ENCODE data around the gene INPP5E. TPM values are rescaled to one million over a fixed set of nuclear protein-coding genes. Genes with fewer than 3 reads are reported as not detected.

The INPP5E gene
- total RNA-seq, 1 donor from 2014 or later = 23.6 TPM

DNA sequence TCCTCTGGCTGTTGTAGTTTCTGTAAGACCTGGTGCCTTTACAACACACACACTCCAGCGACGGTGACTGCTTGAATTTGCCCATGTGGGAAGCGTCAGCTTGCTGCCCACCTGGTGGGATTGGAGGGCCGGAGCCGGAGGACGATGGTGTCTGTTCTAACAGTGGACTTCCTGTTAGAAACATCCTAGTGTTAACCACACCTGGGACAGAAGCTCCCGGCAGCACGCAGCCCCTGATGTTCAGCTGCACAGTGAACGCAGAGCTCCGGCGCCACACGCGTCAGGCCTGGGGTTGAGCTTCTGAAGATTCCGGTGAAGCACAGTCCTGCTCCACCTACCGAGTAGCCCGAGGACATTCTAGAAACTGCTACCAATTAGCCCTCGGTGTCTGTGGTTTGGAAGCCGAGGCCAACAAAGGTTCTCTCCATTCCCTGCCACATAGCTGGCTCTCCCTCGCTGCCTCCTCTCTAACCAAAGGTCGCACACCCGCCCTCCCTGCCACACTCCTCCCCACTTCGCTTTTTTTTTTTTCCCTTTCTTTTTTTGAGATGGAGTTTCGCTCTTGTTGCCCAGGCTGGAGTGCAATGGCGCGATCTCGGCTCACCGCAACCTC lies 14.8 kb downstream of the INPP5E start:
- Mint-ChIP-seq H3K27ac (ENCODE audit: unreplicated experiment) (no peak overlapping the region), H3K9me3 (ENCODE audit: unreplicated experiment) (no peaks in the 10 kb centered on the region), H3K4me3 (ENCODE audit: unreplicated experiment) (no peak overlapping the region), H3K27me3 (ENCODE audit: unreplicated experiment) (peaks cover 6% of the 10 kb centered on the region), H3K36me3 (ENCODE audit: low read depth, unreplicated experiment) (peaks cover 17% of the 10 kb centered on the region), H3K4me1 (ENCODE audit: unreplicated experiment) (no peaks in the 10 kb centered on the region)
- TF ChIP-seq CTCF (IDR thresholded peaks at IDR 0.05; ENCODE audit: unreplicated experiment) = no peak
- no peak for DNase-seq (ENCODE audit: low spot score)

DNA sequence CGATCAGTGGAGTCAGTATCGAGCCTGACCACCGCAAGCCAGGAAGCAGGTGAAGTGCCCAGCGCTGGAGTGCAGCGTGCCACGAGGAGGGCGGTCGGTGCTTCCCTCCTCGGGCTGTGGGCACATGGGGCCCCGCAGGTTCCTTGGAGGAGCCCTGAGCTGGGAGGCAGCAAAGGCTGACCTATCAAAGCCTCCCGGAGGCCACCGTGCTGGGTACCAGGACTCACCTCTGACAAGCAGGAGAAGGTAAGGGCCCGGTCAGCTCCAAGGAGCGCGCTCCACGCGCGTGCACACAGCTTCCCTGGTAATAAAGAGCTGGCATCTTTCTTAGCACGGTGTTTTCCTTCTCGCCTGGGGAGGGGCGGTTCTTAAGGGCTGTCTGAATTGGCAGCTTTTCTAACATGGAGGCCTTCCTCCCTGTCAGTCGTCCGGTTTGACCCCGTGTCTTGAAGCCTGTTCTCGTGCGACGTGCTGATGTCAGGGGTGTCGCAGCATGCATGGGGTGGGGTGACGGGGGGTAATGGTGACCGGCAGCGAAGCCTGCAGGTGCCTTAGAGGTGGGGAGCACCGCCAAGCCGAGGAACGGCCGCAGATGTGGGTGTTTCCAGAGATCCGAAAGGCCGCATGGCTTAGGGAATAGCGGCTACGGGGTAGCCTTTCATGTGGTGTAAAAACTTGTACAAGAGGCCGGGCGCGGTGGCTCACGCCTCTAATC lies 16.1 kb downstream of the INPP5E start:
- Mint-ChIP-seq H3K27me3 (ENCODE audit: unreplicated experiment) (peaks cover 3% of the 10 kb centered on the region), H3K4me1 (ENCODE audit: unreplicated experiment) (no peaks in the 10 kb centered on the region), H3K9me3 (ENCODE audit: unreplicated experiment) (no peaks in the 10 kb centered on the region), H3K36me3 (ENCODE audit: low read depth, unreplicated experiment) (peaks cover 18% of the 10 kb centered on the region), H3K4me3 (ENCODE audit: unreplicated experiment) (no peak overlapping the region), H3K27ac (ENCODE audit: unreplicated experiment) (no peak overlapping the region)
- no peak for TF ChIP-seq CTCF (IDR thresholded peaks at IDR 0.05; ENCODE audit: unreplicated experiment)
- DNase-seq (ENCODE audit: low spot score) = no peak

- H3K4me1 Mint-ChIP-seq (ENCODE audit: unreplicated experiment) = no peaks in the 10 kb centered on the region
- peaks cover 2% of the 10 kb centered on the region for H3K27me3 Mint-ChIP-seq (ENCODE audit: unreplicated experiment)
- no peak overlapping the region for H3K27ac Mint-ChIP-seq (ENCODE audit: unreplicated experiment)
- no peak for TF ChIP-seq CTCF (IDR thresholded peaks at IDR 0.05; ENCODE audit: unreplicated experiment)
- H3K36me3 Mint-ChIP-seq (ENCODE audit: low read depth, unreplicated experiment) = peaks cover 19% of the 10 kb centered on the region
- no peak for DNase-seq (ENCODE audit: low spot score)
- H3K9me3 Mint-ChIP-seq (ENCODE audit: unreplicated experiment) = no peaks in the 10 kb centered on the region
- H3K4me3 Mint-ChIP-seq (ENCODE audit: unreplicated experiment) = peak overlapping the region; percentile 83
Measured at GRCh38 chr9:136422876-136423275, 16.8 kb downstream of the INPP5E start.

- H3K27me3 Mint-ChIP-seq (ENCODE audit: unreplicated experiment) = peaks cover under 1% of the 10 kb centered on the region
- no peak overlapping the region for H3K27ac Mint-ChIP-seq (ENCODE audit: unreplicated experiment)
- H3K4me3 Mint-ChIP-seq (ENCODE audit: unreplicated experiment) = no peak overlapping the region
- H3K36me3 Mint-ChIP-seq (ENCODE audit: low read depth, unreplicated experiment) = peaks cover 22% of the 10 kb centered on the region
- TF ChIP-seq CTCF (IDR thresholded peaks at IDR 0.05; ENCODE audit: unreplicated experiment) = no peak
- DNase-seq (ENCODE audit: low spot score) = no peak
- no peaks in the 10 kb centered on the region for H3K9me3 Mint-ChIP-seq (ENCODE audit: unreplicated experiment)
- no peaks in the 10 kb centered on the region for H3K4me1 Mint-ChIP-seq (ENCODE audit: unreplicated experiment)
Measured at GRCh38 chr9:136421791-136422190, 17.9 kb downstream of the INPP5E start.

GRCh38 chr9:136419092-136419420 lies 20.6 kb downstream of the INPP5E start:
- no peaks in the 10 kb centered on the region for H3K9me3 Mint-ChIP-seq (ENCODE audit: unreplicated experiment)
- no peaks in the 10 kb centered on the region for H3K4me1 Mint-ChIP-seq (ENCODE audit: unreplicated experiment)
- no peak overlapping the region for H3K27ac Mint-ChIP-seq (ENCODE audit: unreplicated experiment)
- H3K4me3 Mint-ChIP-seq (ENCODE audit: unreplicated experiment) = no peak overlapping the region
- no peak for DNase-seq (ENCODE audit: low spot score)
- peaks cover 32% of the 10 kb centered on the region for H3K36me3 Mint-ChIP-seq (ENCODE audit: low read depth, unreplicated experiment)
- no peak for TF ChIP-seq CTCF (IDR thresholded peaks at IDR 0.05; ENCODE audit: unreplicated experiment)
- peaks cover 2% of the 10 kb centered on the region for H3K27me3 Mint-ChIP-seq (ENCODE audit: unreplicated experiment)

Measured in endothelial cell (in vitro differentiated cells).